GM19239 (cell line): ENCODE data around the gene ARHGAP29.
"Not testable (repeated sequence)": the region's sequence is repeated elsewhere in the genome, so short reads cannot be mapped to it uniquely, and the experiment has no call there.

Source experiments
- DNase-seq: peaks from one replicate; pipeline ENCODE4 v3.0.0; 2011; ENCODE audit warnings: low spot score; ENCODE audit not compliant: insufficient read length
- FAIRE-seq: peaks from 2 replicates; lab custom pipeline; 2011; peaks lifted over from hg19 to GRCh38; lab: Jason Lieb, UNC

The ARHGAP29 gene

DNA sequence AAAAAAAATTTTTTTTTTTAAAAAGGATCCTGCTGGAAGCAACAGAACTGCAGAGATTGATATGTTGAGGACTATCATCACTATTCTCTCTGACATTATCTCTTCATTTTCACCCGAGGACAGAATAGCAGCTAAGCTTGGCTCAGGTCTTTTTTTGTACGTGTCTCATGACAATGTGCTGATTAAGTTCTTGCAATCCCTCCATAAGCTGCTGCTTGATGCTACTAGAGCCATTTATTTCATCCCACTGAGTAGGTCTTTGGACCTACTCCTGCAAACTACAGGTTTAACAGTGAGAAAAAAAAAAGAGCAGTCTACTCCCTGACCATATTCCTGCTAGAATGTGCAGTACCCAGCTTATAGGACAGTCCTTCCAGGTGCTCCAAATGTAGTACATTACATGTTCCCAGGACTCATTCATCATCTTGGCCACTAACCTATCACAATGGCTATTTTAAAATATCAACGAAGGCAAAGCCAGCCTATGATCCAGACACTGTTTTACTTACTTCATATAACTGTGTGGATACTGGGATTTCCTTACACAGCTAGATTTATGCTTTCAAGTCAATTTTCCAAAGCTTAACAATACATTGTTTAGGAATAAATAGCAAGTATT, 54.1 kb downstream of the ARHGAP29 start:
- FAIRE-seq (no peak), DNase-seq (no peak)

DNA sequence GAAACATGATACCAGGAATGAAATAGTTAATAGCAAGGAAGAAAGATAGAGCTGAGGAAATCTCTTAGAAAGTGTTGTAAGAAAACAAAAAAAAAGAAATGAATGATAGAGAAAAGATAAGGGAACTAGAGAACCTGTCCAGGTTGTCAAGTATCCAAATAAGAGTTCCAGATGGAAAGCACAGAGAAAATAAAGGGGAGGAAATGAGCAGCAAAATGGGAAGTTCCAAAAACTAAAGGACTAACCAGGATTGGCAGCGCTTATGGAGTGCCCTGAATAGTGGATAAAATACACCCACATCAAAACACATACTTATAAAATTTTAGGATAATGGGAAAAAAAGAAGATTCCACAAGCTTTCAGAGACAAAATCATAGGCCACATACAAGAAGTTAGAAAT, 55.2 kb downstream of the ARHGAP29 start:
- DNase-seq: no peak
- no peak for FAIRE-seq

DNA sequence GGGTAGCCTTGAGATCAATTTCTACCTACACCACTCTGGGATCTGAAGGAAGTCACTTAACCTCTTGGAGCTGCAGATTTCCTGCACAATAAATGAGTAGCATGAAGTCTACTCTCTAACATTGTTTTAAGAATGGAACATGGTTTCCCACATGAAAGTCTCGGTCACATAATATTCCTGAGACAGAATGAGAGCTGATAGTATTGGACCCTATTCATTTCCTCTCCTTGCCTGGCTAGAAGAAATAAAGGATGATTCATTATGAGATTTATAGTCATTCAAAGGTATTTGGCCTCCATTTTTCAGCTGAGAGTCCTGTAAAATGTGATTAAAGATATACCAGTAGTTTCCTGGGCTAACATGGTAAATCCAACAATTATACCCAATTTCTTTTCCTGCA, 56.7 kb downstream of the ARHGAP29 start:
- FAIRE-seq: no peak
- DNase-seq: no peak

DNA sequence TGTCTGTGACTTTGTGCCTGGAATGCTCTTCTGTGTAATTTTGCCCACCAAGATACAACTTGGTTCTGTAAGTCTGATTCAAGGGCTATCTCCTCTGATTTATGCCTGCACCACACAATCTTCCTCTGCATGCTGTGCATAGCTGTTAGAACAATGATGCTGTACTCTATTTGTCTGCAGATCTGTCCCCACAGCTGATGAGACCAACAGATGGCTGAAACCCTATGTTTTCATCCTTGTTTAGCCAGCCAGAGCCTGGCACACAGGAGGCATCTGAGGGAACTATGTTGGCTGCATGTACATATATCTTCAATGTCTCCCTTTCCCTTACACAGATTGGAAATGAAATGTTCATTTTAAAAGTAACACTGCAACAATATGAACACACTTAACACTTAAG, 58.5 kb downstream of the ARHGAP29 start:
- no peak for FAIRE-seq
- no peak for DNase-seq

DNA sequence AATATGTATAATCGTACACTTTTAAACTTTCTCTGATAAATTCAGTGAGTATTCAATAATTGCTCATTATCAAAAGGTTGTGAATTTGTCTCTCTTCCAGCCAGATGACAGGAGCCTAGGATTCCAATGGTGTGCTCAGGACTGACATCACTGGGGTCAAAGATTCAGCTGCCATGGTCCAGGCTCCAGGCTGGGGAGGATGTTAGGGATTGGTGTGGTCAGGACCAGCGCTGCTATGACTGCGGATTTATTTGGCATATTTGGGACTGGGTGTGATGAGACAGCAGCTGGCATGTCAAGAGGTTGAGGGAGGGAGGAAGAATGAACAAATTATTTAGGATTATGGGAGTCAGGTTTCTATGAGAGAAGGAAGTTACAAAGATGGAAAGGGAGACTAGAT, 68.3 kb downstream of the ARHGAP29 start:
- DNase-seq (no peak), FAIRE-seq (no peak)

DNA sequence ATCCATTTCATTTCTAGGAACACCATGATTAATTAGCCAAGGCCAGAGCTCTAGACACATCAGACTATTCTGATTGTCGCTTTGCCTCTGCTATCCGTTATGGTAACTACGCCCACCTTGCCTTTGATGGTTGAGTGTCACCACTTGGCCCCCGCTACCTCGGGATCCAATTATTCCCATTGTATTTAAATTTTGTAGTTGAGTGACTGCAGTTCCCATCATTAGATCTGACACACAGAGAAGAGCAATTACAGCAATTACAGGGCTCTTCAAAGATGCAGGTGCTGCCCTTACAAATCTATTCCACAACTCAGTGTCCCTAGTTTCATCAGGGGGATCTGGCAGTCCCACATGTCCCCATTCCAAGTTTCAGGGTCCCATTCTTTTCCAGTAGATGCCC, 71.5 kb downstream of the ARHGAP29 start:
- FAIRE-seq (no peak), DNase-seq (no peak)

DNA sequence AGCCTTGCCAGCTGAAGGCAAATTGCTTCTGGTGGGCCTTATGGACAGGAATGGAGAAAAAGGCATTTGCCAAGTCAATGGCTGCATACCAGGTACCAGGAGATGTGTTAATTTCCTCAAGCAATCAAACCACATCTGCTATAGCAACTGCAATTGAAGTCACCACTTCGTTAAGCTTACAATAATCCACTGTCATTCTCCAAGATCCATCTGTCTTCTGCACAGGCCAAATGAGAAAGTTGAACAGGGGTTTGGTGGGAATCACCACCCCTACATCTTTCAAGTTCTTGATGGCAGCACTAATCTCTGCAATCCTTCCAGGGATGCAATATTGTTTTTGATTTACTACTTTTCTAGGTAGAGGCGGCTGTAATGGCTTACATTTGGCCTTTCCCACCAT, 72.5 kb downstream of the ARHGAP29 start:
- DNase-seq, FAIRE-seq: not testable (repeated sequence)

DNA sequence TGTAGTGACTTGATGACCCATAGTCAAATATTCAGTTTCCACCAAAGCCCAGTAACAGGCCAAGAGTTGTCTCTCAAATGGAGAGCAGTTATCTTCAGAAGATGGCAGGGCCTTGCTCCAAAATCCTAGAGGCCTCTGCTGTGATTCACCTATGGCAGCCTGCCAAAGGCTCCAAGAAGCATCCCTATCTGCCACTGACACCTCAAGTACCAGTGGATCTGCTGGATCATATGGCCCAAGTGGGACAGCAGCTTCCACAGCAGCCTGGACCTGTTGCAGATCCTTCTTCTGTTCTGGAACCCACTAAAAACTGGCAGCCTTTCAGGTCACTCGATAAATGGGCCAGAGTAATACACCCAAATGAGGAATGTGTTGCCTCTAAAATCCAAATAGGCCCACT, 73.3 kb downstream of the ARHGAP29 start:
- not testable (repeated sequence) for DNase-seq, FAIRE-seq

DNA sequence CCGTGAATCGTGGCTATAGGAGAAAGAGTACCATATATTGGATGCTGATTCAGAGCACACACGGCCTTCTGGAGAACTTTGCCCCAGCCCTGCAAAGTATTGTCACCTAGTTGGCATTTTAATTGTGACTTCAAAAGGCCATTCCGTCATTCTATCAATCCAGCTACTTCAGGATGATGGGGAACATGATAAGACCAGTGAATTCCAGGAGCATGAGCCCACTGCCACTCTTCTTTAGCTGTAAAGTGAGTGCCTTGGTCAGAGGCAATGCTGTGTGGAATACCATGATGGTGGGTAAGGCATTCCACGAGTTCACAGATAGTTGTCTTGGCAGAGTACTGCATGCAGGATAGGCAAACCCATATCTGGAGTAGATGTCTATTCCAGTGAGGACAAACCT, 74.1 kb downstream of the ARHGAP29 start:
- not testable (repeated sequence) for DNase-seq, FAIRE-seq

DNA sequence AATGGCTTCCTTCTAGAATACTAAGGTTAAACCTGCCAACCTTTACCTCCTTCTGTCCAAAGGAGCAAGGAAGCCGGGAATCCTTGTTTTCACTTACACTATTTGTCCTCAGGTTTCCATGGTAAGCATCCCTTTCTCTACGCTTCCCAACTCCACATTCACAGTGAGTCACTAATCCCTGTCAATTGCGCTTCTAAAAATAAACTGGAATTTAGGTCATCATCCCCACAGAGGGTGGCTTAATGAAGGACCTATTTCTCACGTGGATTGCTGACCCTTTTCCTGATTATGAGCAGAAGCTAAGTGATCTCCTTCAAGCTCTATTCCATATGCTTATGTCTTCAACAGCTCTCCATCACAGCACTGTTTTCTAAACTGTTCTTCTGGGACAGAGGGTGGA, 76.6 kb downstream of the ARHGAP29 start:
- no peak for DNase-seq
- no peak for FAIRE-seq

DNA sequence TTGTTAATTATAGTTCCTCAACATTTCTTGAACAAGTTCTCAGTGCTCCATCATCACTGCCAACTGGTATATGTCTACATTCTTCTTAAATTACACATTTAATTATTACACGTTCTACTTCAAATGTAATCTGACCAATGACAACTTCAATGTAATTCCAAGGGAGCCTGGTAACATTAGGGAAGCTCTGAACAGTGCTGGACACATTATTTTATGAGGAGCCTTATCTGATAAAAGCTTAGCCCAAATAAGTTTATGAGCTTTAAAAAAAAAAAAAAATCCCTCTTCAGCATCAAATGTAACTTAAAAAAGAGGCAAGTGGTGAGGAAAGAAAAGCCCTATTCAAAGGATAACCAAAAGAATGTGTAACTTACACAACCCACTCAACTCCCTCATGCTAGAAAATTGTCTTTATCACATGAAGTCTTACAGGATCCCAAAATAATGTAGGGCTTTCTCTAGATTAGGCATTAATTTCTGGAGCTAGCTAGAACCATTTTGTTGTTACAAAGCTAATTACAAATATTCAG, 81.2 kb downstream of the ARHGAP29 start:
- no peak for FAIRE-seq
- no peak for DNase-seq

DNA sequence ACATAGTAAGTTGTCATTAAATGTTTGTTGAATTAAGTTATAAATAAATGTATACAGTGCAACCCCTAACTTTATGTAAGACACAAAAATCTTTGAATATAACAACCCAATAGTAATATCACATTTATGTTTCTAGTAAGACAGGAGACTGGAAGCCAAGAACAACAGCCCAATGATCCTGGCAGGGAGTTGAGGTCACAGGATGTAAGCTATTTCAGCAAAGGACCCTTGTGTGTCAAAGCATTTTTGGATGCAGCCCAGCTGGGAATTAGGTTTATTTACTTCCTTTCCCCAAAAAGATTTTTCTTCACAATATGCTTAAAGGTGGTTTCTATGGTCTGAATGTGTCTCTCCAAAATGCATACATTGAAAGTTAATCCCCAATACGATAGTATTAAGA, 82.4 kb downstream of the ARHGAP29 start:
- FAIRE-seq (no peak), DNase-seq (no peak)

DNA sequence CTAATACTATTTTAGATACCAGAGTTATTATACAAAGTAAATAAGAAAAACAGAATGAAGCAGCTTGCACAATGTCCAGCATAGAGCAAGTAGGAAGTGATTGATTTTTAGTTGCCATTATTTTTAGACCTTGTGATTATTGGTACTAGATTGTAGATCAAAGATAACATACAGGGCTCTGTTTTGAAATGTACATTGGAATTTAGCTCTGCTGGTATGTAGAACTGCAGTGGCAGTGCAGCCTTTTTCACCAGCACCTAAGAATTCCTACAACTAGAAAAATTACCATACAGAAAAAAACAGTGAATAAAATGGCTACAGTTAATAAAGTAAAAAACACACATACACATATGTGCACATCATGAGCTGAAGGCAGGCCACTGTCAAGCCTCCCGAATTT, 84.3 kb downstream of the ARHGAP29 start:
- FAIRE-seq: no peak
- DNase-seq: no peak

DNA sequence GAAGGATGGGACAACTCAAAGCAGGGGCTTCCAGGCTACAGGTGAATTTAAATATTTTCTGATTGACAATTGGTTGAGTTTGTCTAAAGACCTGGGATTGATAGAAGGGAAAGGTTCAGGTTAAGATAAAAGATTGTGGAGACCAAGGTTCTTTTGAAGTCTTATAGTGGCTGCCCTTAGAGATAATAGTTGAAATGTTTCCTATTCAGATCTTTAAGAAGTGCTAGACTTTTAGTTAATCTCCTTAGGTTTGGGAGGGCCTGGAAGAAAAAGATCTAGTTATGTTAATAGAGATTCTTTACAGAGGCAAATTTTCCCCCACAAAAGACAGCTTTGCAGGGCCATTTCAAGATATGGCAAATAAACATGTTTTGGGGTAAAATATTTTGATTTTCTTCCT, 88.2 kb downstream of the ARHGAP29 start:
- FAIRE-seq, DNase-seq: not testable (repeated sequence)

DNA sequence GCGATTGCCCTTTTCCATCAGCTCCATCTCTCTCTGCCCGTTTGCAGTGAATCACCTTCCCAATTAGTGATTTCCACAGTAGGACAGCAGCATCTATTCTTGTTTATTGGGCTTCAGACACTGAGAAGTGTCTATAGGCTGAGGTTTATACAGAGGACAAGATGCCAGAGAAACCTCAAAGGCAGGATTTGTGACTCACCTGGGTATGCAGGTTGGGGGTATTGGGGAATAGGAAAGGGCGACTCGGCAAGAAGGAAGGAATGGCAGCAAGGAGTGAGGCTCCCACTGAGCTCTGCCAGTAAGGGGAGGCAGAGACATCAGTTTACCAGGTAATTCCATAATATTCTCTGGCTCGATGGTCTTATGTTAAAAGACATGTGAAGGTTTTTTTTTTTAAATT, 91.1 kb downstream of the ARHGAP29 start:
- DNase-seq (no peak), FAIRE-seq (no peak)

DNA sequence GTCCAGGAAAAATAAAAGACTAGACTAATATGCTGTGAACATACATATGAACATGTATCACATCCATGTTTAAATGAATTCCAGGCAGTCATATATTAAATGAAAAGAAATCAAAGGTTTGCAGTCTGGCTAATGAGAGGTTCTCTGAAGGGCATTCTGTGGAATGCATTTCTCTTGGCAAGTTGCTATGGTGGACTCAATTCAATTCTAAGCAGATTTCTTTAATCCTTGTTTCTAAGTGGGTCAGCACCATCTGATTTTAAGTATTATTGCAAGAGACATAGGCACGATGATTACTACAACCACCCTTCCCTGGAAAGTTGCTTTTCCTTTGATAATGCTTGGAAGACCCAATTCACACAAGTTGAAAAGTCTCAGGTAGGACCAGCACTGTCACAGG, 92.5 kb downstream of the ARHGAP29 start:
- FAIRE-seq (no peak), DNase-seq (no peak)

DNA sequence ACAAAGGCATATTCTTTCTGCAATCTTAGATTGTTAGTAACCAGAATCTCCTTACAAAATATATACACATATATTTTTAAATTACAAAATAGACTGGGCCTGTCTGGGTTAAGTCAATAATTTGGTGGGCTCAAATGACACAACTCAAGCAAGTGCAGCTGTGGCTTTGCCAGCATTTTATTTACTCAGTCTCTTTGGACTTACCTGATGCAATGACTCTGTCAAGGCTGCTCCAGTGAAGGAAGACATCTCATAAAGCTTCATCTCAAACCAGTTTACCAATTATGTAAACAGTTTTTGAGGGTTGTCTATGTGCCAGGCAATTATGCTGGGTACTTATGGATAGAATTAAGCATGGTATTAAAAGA, 93.6 kb downstream of the ARHGAP29 start:
- FAIRE-seq (no peak), DNase-seq (no peak)

DNA sequence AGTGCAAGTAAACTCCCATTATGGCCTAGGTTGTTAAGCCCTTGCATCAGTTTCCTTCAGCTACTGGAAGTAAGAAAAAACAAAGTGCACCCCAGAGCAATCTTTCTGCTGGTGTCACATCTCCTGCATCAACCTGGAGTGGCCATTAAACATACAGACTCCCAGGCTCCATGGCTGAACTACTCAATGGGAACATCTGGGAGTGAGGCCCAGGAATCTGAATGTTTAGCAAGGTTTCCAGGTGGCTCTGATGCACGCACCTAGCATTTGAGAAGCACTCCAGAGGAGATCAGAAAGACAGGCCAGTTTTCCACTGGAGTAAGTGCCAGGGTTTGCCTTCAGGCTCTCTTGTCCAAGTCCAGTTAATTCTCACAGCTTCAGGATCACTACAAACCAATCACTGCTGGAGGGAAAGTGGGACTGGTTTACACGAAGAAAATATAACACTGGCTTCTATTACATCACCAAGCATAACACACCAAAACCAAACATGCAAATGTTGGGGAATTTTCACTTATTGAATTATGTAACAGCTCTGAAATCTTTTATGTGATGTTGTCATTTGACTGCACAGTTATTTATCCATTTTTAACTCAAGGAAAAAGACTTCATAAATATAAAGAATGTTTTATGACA, 94.1 kb downstream of the ARHGAP29 start:
- DNase-seq: no peak
- no peak for FAIRE-seq

DNA sequence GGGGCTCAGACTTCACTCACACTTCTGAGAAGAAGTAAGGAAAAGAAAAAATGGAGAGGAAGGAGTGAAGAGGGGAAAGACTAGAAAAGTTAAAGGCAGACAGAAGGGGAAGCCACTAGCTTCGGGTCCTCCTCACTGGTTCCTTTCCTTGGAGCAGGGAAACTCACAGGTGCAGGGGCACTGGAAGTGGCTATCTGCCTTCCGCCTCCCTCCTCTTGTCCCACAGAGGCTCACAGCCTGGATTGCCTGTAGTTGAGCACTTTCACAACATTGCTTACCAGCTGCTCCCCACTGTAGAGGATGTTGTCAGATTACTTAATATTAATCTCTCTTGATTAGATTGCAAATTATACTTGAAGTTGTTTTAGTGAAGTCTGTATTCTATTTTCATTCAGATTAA, 94.8 kb downstream of the ARHGAP29 start:
- FAIRE-seq (no peak), DNase-seq (no peak)

DNA sequence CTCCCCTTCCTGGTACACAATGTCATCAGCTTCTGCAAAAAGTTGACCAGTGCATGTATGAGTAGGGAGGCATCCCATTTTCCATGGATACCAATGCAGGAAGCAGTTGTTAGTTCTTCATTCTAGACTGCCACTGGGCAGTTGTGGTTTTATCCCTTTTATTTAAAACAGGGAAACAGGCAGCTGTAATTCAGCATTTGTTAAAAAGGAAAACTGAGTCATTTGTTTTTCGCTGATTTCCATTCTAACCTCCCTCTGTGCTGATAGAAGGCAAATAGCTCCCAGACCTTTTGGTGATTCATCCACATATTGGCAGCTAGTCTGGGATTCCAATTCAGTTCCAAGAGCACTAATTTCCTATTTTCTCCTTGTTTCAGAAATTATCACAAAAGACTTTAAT, 95.4 kb downstream of the ARHGAP29 start:
- no peak for DNase-seq
- no peak for FAIRE-seq

DNA sequence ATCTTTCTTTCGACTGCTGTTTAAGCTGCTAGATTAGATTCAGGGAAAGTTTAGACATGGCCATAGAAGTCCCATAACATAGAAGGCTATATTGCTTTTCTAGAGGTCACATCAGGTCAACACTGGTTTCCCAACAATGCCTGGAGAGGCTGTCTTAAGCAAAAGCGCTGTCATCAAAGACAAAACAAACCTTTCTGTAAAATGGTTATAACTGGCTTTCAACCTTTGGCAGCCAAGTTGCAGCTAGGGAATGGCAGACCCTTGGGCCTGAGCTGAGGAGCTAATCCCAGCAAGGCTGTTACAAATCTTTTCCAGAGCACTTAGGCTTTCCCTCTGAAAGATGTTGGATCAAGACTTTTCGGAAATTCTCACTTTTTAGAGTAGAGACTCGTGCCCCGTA, 105.3 kb downstream of the ARHGAP29 start:
- DNase-seq (no peak), FAIRE-seq (no peak)
